GM21717 (cell line): ENCODE measurements around the gene COLQ.
"Not testable (repeated sequence)": the region's sequence is repeated elsewhere in the genome, so short reads cannot be mapped to it uniquely, and the experiment has no call there.

Experiments
- ATAC-seq: cut with Tn5 transposase; IDR thresholded peaks from one replicate; pipeline ENCODE4 v1.9.1; 2021; ENCODE audit warnings: mild to moderate bottlenecking, moderate library complexity; ENCODE audit not compliant: unreplicated experiment

Gene COLQ

DNA sequence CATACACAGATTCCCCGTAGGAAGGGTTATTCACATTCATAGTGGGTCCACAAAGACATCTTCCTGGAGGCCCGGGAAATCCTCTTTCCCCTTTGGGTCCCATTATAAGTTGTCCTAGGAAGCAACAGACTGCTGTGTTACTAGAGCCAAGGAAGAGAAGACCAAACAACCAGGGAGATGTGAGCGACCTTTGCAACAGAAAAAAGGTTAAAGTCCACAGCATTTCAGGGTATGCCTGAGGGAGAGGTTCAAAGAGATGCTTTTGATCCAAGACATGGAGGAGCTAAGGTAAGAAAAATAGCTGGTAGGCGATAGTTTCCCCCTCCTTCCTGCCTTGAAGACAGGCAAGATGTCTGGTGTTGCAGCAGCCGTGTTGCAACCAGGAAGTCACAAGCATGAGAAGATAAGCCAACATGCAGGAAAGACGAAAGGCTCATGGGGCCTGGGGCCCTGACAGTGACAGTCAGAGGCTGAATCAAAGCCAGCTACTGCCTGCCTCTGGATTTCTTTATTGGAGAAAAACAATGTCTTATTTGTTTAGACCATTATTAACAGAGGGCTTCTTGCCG is 63.2 kb downstream of the COLQ start:
- ATAC-seq = no peak

DNA sequence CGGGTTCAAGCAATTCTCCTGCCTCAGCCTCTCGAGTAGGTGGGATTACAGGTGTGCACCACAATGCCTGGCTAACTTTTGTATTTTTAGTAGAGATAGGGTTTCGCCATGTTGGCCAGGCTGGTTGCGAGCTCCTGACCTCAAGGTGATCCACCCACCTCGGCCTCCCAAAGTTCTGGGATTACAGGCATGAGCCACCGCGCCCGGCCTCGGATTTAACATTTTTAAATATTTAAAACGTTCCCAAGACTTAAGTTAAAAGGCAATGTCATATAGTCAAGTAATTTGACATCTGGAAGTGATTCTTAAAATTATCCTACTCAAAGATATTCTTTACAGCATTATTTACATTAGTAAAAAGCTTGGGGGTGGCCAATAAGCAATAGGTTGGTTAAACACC is 64.6 kb downstream of the COLQ start:
- ATAC-seq = not testable (repeated sequence)

DNA sequence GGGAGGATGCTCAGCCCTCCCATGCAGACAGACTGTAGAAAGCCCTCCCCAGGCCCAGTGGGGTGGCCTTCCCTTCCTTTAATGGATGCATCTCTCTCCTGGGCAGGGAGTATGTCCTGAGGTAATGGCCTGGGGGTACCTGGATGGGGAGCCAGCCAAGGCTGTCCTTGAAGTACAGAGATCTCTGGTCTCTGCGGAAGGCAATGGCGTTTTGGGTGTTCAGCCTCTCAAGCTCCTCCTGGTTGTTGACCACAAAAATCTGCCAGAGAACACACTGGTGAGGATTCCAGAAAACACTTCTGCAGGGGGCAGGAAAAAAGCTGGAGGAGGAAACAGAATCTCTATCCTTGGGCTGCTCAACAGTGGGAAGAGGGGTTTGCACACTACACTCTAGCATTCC is 65.2 kb downstream of the COLQ start:
- ATAC-seq = no peak

DNA sequence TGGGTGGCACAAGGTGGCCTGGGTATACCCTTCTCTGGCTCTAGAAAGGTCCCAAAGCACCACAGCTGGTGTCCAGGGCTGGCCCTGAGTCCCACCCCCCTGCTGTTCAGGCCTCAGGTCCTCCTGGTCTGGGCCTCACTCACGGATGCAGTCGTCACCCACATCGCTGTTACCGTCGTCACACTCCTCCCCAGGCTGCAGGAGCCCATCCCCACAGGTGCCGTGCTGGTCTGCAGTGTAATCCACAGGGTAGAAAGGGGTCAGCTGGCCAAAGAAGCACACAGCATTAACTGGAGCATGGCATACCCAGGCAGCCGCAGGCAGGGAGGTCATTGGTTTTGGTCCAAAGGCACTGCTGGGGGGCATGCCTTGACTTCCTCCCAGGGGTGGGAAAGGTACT is 65.8 kb downstream of the COLQ start:
- no peak for ATAC-seq

DNA sequence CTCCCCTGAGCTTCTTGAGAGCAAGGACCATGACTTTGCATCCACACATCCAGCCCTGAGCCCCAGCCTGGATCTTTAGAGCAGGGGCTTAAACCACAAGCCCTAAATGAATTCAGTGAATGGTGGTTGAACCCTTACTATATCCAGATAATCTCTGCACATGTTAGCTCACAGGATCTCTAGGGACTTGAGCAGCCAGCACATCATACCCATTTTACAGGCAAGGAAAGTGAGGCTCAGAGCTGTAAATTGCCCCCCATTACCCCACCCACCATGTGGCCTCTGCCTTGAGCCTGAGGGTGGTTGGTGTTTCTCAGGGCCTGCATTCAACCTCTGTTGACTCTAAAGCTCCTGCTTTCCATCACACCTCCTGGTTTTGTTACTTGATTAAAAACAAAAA is 66.5 kb downstream of the COLQ start:
- no peak for ATAC-seq

DNA sequence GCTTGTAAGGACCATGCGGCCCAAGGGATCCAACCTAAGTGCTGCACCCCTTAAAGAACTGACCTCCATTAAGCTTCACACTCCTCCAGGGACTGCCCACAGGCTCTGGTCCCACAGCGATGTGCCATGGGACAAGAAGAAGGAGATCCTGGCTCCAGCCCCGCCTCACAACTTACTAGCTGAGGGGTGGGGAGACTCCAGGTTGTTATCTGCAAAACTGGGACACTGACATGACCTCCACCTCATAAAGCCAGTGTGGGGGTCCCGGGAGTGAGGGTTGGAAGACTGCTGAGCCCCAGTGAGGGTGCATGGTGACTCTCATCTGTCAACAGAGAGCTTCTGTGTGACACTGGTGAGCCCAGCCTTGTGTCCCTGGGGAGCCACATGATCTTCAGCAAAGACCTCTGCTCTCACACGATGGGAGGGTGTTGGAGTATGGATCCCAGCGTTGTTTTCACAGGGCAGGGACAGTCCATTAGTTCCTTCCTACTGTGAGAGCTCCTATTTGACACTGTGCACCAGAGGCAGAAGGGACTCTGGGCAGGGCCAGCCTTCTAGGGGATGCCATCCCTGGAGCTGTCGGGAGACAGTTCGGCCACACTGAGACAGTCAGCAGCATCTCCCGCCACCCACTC is 67.4 kb downstream of the COLQ start:
- no peak for ATAC-seq

DNA sequence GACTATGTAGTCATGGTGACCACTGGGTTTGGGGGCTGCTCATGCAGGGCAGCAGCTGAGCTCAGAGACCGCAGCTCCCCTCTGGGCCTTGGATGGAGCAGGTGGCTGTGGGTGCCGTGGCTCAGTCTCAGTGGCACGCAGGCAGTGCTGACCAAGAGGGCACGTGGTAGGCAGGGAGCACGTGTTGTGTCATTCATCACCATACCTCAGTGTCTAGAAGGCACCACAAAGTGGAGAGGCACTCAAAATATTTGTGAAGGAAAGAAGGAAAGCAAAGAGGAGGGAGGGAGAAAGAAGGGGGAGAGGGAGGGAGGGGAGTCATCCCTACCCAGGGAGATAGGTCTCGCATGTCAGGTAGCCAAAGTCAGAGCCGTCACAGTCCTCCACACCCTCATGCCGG is 68.0 kb downstream of the COLQ start:
- ATAC-seq = no peak

DNA sequence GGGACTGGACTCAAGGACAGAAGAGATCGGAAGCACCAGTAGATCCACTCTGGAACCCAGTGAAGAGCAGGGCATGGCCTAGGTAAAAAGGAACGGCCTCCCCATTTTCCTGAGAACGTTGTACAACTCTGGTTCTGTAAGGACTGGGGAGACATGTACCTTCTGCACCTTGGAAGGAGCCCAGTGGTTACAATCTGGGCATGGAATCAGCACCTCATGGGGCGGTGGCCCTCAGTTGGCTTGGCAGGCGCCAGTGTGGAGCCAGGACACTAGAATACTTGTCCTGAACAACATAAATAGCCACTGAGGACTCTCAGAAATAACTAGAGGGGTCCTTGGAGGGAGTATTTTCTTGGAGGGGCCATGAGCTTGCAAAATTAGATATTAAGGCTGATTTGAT is 68.5 kb downstream of the COLQ start:
- ATAC-seq = no peak

DNA sequence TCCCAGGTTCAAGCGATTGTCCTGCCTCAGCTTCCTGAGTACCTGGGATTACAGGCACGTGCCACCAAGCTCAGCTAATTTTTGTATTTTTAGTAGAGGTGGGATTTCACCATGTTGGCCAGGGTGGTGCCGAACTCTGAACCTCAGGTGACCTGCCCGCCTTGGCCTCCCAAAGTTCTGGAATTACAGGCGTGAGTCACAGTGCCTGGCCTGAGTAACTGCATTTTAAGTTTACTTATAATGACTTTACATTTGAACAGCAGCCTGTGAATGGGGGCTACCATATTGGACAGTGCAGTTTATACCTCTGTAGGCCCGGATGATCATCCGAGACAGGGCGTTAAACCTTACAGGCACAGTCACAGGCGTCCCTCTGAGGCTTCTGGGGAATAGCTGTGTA is 69.3 kb downstream of the COLQ start:
- ATAC-seq = no peak

DNA sequence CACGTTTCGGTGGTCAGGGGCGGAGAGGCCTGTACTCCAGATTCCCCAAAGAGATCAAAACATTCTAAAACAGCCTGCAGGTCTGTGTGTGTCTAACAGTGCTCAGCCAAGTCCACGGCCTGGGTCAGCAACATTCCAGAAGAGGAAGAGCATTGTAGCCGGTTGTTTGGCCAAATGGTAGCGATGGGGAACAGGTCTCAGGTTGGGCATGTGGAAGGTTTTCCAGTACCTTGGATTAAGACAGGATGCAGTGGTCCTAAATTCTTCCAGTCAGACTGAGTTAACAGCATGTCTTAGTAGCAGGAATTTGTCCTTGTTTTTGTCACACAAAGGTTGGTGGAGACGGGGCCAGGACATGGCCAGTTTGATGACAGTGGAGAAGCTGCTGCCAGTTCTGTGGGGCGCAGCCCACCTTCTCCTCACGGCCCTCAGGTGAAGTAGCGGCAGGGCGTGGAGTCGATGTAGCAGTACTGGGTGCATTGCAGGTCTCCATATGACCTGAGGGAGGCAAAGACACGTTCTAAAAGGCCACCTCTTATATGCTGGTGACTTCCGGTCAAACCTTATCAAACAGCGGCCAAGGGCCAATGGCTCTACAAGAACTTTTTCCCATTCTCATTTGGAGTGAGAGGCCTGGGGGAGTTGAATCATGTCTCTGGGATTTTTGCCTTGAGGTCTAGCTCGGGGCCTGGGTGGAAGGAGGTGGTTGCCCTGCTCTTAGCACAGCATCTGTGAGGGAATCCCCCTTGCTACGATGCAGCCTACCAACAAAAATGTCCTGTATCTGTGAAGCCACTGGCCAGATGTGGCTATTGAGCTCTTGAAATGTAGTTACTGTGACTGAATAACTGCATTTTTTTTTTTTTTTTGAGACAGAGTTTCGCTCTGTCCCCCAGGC is 70.0 kb downstream of the COLQ start:
- no peak for ATAC-seq

DNA sequence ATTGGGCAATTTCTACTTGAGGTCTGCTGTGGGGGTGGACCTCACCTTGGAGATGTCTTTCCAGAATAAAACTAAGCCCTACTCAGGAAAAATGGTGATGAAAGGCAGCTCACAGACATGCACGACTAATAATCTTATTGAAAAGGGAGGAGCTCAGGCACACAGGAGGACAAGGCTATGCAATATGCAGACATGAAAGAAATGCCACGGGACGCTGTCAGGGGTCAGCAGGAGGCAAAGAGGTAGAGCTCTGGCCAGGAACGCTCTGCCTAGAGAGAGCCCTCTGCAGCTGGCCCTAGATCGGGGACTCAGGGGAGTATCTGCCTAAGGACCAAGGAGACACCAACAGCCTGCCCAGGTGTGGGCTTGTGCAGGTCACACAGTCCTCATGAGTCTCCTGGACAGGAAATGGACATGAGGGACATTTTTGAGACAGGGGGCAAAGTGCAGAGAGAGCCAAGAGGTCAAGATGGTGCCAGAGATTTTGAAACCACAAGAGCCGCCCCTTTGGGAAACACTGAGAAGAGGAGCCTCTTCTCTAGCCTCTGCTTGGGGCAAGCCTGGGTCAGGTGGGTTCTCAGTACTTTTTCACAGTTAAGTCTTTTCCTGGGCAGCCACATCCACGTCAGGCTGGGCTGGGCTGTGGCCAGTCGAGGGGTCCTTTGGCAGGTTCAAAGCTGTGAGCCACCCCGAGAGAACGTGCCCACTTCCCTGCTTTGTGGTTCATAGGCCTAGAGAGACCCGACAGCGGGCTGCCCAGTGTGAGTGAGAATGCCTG is 70.9 kb downstream of the COLQ start:
- no peak for ATAC-seq

DNA sequence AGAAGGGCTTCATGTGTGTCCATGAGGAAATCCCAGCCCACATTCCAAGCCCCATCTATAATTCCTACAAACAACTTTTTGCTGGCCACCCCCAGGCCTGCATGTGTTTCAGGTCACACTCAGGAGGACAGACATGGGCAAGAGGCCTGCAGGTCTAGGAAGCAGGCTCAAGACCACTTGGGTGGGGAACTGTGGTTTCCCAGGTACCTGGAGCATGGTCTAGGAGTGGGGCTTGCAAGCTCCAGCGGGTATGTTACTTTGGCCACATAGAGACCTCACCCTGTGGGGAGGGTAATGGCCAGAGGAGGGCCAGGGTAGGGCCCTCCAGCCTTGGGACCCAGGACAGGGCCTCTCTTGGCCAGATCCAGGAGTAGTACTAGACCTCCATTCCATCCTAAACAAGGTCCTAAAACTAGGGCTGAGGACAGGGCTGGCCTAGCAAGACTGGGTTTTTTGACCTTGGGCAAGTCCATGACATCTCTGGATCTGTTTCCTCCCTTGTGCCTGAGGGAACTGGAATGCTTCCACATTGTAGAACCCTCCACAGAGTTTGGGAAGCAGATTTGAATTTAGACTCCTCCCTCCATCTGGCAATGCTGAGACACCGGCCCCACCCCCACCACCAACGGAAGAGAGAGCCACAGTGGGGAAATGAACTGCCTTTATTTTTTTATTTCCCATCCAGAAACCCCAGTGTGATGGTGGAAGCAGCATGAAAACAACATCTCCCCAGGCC is 71.8 kb downstream of the COLQ start:
- no peak for ATAC-seq

DNA sequence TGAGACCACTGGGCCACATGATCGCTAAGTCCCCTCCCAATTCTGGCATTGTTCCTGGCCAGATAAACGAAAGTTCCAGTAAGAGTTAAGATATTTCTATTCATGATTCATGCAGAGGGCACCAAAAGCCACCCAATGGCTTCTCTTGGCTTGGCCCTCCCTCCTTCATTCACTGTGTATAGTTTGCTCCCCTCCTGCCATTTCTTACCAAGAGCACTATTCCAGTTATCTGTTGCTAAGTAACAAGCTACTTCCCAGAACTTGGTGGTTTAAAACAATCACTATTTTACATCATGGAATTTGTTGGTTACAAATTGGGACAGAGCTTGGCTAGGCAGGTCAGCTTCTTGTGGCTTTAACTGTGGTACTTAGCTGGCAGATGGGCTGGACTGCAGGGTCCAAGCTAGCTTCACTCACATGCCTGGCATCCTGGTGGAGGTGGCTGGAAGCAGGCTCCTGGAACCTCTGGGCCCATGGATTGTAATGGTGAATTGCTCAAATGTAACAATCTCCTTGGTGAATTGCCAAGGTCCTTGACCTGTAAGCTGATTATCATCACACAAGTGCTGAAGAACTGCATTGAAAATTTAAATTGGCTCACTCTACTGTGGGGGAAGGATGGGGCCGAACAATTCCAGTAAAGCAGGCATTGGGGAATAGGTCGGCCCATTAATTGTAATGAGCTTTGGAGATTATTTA is 77.5 kb downstream of the COLQ start:
- ATAC-seq = no peak

DNA sequence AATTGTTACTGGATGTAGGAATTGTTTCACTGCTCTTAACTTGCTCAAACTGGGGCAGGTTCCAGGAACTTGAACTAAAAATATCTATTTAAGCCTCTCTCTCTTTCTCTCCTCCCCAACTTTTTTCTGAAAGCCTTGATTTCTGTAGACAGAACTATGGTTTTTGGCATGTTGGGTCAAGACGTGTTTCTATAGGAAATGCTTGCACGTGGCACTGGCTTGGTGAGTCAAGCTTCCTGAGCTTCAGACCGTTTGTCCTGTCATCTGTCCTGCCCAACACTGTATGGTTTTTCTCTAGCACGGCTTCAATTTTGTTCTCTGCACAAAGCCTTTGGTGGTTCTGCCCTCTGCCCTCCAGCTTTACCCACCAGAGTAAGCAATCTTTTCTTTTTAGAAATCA is 80.6 kb downstream of the COLQ start:
- ATAC-seq = no peak

DNA sequence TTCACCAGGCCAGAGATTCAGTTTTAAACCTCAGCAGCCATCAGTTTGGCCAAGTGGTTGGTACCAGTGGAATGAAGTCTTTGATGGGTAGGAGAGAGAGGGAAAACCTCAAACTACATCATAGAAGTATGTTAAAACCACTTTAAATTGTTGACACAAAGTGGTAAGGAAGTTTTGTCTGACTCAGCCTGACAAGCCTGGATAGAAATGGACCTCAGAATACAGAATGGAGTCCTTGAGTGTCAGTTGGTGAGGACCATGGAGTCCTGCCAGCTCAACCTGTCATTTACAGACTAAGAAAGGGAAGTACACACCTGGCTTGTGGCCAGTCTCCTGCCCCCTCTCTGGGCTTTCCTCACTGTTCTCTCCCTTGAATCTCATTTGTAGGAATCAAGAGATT is 82.0 kb downstream of the COLQ start:
- ATAC-seq = no peak

DNA sequence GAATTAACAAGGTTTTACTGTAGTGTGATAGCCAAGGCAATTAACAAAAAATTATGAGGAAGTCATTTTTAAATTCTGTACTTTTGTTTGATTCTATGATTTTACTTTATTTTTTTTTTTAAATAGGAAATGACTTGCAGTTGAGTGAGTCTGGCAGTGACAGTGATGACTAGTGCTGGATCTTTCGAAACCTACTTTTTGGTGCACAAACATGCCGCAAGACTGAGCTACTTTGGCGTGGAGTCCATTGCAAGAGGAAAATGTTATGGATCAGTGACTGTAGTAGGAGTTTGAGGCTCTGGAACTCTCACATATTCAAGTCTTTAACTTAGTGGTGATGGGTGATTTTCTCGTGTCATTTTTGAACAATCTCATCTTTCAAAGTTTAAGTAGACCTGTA is 82.5 kb downstream of the COLQ start:
- ATAC-seq = no peak

DNA sequence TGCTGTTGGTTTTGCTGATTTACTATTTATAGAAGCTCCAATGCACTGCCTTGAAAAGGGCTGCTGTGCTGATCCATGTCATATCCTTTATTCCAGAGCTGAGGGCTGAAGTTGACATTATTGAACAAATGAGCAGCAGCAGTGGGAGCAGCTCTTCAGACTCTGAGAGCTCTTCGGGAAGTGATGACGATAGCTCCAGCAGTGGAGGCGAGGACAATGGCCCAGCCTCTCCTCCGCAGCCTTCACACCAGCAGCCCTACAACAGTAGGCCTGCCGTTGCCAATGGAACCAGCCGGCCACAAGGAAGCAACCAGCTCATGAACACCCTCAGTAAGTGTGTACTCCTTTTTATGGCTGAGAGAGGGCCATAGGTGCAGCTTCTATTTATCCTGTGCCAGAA is 85.3 kb downstream of the COLQ start:
- no peak for ATAC-seq

DNA sequence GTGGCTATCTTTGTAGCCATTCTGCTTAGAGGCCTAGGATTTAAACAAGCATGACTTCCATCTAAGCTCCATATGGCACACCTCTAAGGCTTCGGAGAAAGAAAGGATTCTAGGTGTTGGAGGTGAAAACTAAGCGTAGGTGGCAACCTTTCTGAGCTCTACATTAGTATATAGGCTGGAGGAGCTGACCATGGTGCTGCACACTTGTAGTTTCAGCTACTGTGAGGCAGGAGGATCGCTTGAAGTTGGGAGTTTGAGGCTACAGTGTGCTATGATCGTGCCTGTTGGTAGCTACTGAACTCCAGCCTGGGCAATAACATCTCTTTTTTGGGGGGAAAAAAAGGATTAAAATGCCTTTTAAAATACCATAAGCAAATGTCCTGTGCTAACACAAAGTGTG is 86.8 kb downstream of the COLQ start:
- ATAC-seq = no peak

DNA sequence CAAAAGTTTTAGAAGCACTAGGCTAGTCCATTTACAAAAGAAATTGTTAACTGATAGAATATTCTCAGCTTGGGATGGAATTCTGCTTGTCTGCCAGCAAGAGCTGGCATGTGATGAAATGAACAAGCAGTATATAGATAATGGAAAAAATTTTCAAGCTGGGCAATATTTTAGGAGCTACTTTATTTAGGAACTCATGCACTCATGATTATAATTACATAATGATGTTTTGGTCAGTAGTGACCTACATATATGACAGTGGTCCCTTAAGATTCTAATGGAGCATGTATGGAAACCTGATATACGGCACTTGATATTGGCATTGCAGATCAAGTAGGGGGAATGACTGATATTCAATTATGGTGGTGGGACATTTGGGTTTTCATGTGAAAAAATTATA is 88.0 kb downstream of the COLQ start:
- no peak for ATAC-seq

DNA sequence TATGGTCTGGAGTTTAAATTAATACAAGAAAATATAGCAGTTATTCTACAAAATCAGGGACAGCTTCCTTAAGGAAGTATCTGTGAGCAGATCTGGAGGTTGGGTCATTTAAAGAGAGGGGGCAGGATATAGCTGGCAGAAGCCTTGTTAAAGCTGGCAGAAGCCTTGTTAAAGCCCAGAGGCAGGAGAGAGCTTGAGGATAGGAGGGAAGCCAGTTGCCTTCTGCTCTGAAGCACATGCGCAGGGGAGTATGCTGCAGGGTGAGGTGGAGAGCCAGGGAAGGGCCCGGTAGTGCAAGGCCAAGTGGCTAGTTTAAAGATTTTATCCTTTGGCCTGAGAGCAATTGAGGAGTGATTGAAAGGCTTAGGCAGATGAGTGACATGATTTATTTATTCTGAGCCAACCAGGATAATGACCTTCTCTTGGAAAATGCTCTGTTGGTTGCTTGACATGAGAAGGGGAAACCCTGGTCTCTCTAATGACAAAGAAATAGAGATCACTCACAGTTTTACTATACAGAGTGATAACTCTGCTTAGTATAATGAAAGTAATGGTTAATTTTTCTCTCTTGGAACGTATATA is 90.2 kb downstream of the COLQ start:
- no peak for ATAC-seq
